Vagina (tissue), 2 donors: Measurements from ENCODE around the gene RFX8. TPM values are rescaled to one million over a fixed set of nuclear protein-coding genes. Genes with fewer than 3 reads are reported as not detected.

Experiments used
- DNase-seq, 2 donors: peaks; one replicate each; pipeline ENCODE4 v3.0.0-alpha.2; 2017; ENCODE audit errors: extremely low spot score in 2 of 2
- H3K27ac ChIP-seq: fragments of 200-600 bp; sonication (generic); one replicate; pipeline ENCODE4 v1.5.1; 2019
- H3K27me3 ChIP-seq: fragments of 200-600 bp; sonication (generic); one replicate; pipeline ENCODE4 v1.5.1; 2019
- H3K36me3 ChIP-seq, 2 donors: fragments of 200-600 bp; sonication (generic); one replicate each; pipeline ENCODE4 v1.5.1; 2017 to 2019
- H3K4me1 ChIP-seq: fragments of 200-600 bp; sonication (generic); one replicate; pipeline ENCODE4 v1.5.1; 2019
- H3K4me3 ChIP-seq, 2 donors: fragments of 200-600 bp; sonication (generic); 1 replicate in 1 of 2; 2 replicates in 1 of 2; pipeline ENCODE4 v1.5.1; 2016 to 2019
- H3K9me3 ChIP-seq: fragments of 200-600 bp; sonication (generic); one replicate; pipeline ENCODE4 v1.5.1; 2019
- CTCF ChIP-seq, 3 experiments: fragments of 450-650 bp in 2 of 3; fragments of 200-600 bp in 1 of 3; sonication (generic) in 1 of 3; IDR thresholded peaks; one replicate each; pipeline ENCODE4 v1.5.1; 2017 to 2019; ENCODE audit warnings: antibody characterized with exemption in 3 of 3, mild to moderate bottlenecking in 2 of 3, moderate library complexity in 2 of 3
- POLR2A ChIP-seq, 2 donors: fragments of 450-650 bp; IDR thresholded peaks; one replicate each; pipeline ENCODE4 v1.6.1; 2017; ENCODE audit warnings: antibody characterized with exemption in 2 of 2, mild to moderate bottlenecking in 2 of 2, moderate library complexity in 2 of 2
- POLR2AphosphoS5 ChIP-seq, 2 donors: sonication (generic); formaldehyde crosslinking; IDR thresholded peaks; one replicate each; pipeline ENCODE4 v1.9.0; 2017; ENCODE audit warnings: antibody characterized with exemption in 2 of 2, mild to moderate bottlenecking in 2 of 2, low read depth in 1 of 2; ENCODE audit not compliant: insufficient read depth in 1 of 2
- intact Hi-C: fragments of 100-400 bp; cut with DNase I; formaldehyde crosslinking; loops from one replicate; pipeline ENCODE4 v1.15.1; 2023
- total RNA-seq: library from RNA; depleted of rRNA; stranded (reverse); fragments of >200 nt; gene quantifications from one replicate; pipeline ENCODE4 v1.2.3, GENCODE V29; 2016

Gene RFX8
- total RNA-seq, 1 donor from 2014 or later = 1.2 TPM

- Histone ChIP-seq H3K27ac (no peak overlapping the region), H3K9me3 (no peaks in the 10 kb centered on the region), H3K4me1 (peaks cover 18% of the 10 kb centered on the region), H3K4me3 (peak overlapping the region; percentile 37 to 46), H3K27me3 (no peaks in the 10 kb centered on the region), H3K36me3 (no peaks in the 10 kb centered on the region)
- intact Hi-C loops = no loop called here
- TF ChIP-seq POLR2AphosphoS5 (IDR thresholded peaks at IDR 0.05; ENCODE audit: insufficient read depth in 1 of 2, low read depth in 1 of 2) (no peak), POLR2A (IDR thresholded peaks at IDR 0.05) (no peak), CTCF (IDR thresholded peaks at IDR 0.05) (no peak)
- DNase-seq = no peak
Measured at GRCh38 chr2:101386599-101387150, 88.2 kb downstream of the RFX8 start.

- no peaks in the 10 kb centered on the region for H3K27me3 ChIP-seq
- intact Hi-C loops = no loop called here
- H3K4me1 ChIP-seq = peaks cover 22% of the 10 kb centered on the region
- no peak overlapping the region for H3K27ac ChIP-seq
- TF ChIP-seq POLR2AphosphoS5 (IDR thresholded peaks at IDR 0.05; ENCODE audit: insufficient read depth in 1 of 2, low read depth in 1 of 2) = no peak
- TF ChIP-seq CTCF (IDR thresholded peaks at IDR 0.05) = no peak
- no peak for TF ChIP-seq POLR2A (IDR thresholded peaks at IDR 0.05)
- H3K36me3 ChIP-seq = no peaks in the 10 kb centered on the region
- no peak for DNase-seq
- no peak overlapping the region for H3K4me3 ChIP-seq
- H3K9me3 ChIP-seq = no peaks in the 10 kb centered on the region
Measured at GRCh38 chr2:101383016-101383541, 91.8 kb downstream of the RFX8 start.

DNA sequence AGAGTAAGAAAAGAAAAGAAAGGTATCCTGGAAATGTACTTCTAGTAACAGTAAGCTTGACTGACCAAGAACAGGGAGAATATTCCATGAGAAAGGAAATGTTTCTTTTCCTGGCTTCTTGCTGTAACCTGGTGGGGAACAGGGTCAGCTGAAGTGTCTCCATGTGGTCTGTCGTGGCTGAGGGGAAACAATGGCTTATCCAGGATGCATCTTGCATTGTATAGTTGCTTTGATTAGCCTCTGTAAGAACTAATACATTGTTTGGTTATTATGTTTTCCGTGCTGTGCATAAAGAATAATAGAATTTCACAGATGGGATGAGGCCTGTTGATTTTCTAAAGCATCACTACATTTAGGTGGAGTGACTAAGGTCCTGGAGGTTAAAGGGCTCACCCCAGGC, 92.5 kb downstream of the RFX8 start:
- no peaks in the 10 kb centered on the region for H3K9me3 ChIP-seq
- no peak for DNase-seq
- H3K4me1 ChIP-seq = peaks cover 18% of the 10 kb centered on the region
- no peak overlapping the region for H3K4me3 ChIP-seq
- H3K27me3 ChIP-seq = no peaks in the 10 kb centered on the region
- TF ChIP-seq POLR2AphosphoS5 (IDR thresholded peaks at IDR 0.05; ENCODE audit: insufficient read depth in 1 of 2, low read depth in 1 of 2) = no peak
- TF ChIP-seq POLR2A (IDR thresholded peaks at IDR 0.05) = no peak
- no peak for TF ChIP-seq CTCF (IDR thresholded peaks at IDR 0.05)
- no peak overlapping the region for H3K27ac ChIP-seq
- H3K36me3 ChIP-seq = no peaks in the 10 kb centered on the region
- intact Hi-C loops = no loop called here

DNA sequence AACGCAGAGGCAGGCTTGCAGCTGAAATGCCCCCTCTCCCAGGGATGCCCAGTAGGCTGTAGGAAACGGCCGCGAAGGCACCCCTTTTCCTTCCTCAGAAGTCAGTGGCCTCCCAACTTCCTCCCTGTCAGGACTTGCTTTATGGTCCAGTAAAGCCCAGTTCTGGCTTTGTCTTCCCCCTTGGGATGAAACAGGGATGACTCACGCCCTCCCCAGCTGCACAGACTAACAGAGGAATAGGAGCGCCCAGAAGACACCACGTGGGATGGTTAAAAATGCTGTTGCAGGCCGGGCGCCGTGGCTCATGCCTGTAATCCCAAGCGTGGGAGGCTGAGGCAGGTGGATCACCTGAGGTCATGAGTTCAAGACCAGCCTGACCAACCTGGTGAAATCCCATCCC, 94.5 kb downstream of the RFX8 start:
- Histone ChIP-seq H3K36me3 (no peaks in the 10 kb centered on the region), H3K9me3 (no peaks in the 10 kb centered on the region), H3K27ac (no peak overlapping the region), H3K27me3 (no peaks in the 10 kb centered on the region), H3K4me3 (no peak overlapping the region), H3K4me1 (peaks cover 10% of the 10 kb centered on the region)
- DNase-seq = no peak
- intact Hi-C loops = no loop called here
- TF ChIP-seq POLR2AphosphoS5 (IDR thresholded peaks at IDR 0.05; ENCODE audit: insufficient read depth in 1 of 2, low read depth in 1 of 2) (peak; percentile 19 to 66), CTCF (IDR thresholded peaks at IDR 0.05) (no peak), POLR2A (IDR thresholded peaks at IDR 0.05) (no peak)

- intact Hi-C loops = no loop called here
- peaks cover 10% of the 10 kb centered on the region for H3K4me1 ChIP-seq
- H3K27me3 ChIP-seq = no peaks in the 10 kb centered on the region
- no peak for TF ChIP-seq CTCF (IDR thresholded peaks at IDR 0.05)
- TF ChIP-seq POLR2AphosphoS5 (IDR thresholded peaks at IDR 0.05; ENCODE audit: insufficient read depth in 1 of 2, low read depth in 1 of 2) = no peak
- TF ChIP-seq POLR2A (IDR thresholded peaks at IDR 0.05) = no peak
- H3K9me3 ChIP-seq = no peaks in the 10 kb centered on the region
- no peak overlapping the region for H3K27ac ChIP-seq
- no peaks in the 10 kb centered on the region for H3K36me3 ChIP-seq
- H3K4me3 ChIP-seq = no peak overlapping the region
- DNase-seq = no peak
Measured at GRCh38 chr2:101379091-101379490, 95.8 kb downstream of the RFX8 start.
